K562 (cell line): Measurements from ENCODE around the gene KIZ. TPM values are rescaled to one million over a fixed set of nuclear protein-coding genes. Genes with fewer than 3 reads are reported as not detected.

Source experiments
- CREB3L1 ChIP-seq: fragments of 450-650 bp; IDR thresholded peaks from 2 replicates; pipeline ENCODE4 v1.6.1; 2014; ENCODE audit warnings: low read depth, mild to moderate bottlenecking, moderate library complexity, borderline replicate concordance
- HCFC1 ChIP-seq: IDR thresholded peaks from 2 replicates; pipeline ENCODE4 v1.6.1; 2012; ENCODE audit warnings: low read depth, low read length, improper control_type of control experiment
- HMG20A ChIP-seq: fragments of 450-650 bp; formaldehyde crosslinking; conservative IDR thresholded peaks from 2 replicates; pipeline ENCODE4 v1.4.0; 2020; ENCODE audit warnings: mild to moderate bottlenecking, mixed read lengths
- MCM7 ChIP-seq, 2 experiments: fragments of 450-650 bp; IDR thresholded peaks; 2 replicates each; pipeline ENCODE4 v1.6.1; 2016 to 2018
- MXI1 ChIP-seq: IDR thresholded peaks from 2 replicates; pipeline ENCODE4 v1.6.1; 2011; ENCODE audit warnings: low read depth, mild to moderate bottlenecking, improper control_type of control experiment, low read length
- NR2C2 ChIP-seq, 2 experiments: fragments of 200-800 bp in 1 of 2; sonication (Bioruptor generic) in 1 of 2; sonication (generic) in 1 of 2; formaldehyde crosslinking in 1 of 2; IDR thresholded peaks; 2 replicates each; pipeline versions ENCODE4 v1.6.1 to v1.8.0; 2016 to 2022; ENCODE audit warnings: mild to moderate bottlenecking in 1 of 2, missing compliant biosample characterization in 1 of 2, missing genetic modification characterization in 1 of 2, missing genetic modification reagents in 1 of 2
- REST ChIP-seq, 2 experiments: fragments of 450-650 bp; formaldehyde crosslinking in 1 of 2; IDR thresholded peaks; 2 replicates each; pipeline versions ENCODE4 v1.4.0 to v1.6.1; 2014 to 2020; ENCODE audit warnings: mild to moderate bottlenecking in 2 of 2, borderline replicate concordance in 1 of 2, low read depth in 1 of 2
- SMC3 ChIP-seq: conservative IDR thresholded peaks from 2 replicates; pipeline ENCODE4 v1.6.1; 2011; ENCODE audit warnings: low read depth, low read length, improper control_type of control experiment; ENCODE audit not compliant: insufficient read depth
- ZBED1 ChIP-seq: IDR thresholded peaks from 2 replicates; pipeline ENCODE4 v1.6.1; 2014
- ZBTB2 ChIP-seq: fragments of 450-650 bp; IDR thresholded peaks from 2 replicates; pipeline ENCODE4 v1.6.1; 2016; ENCODE audit warnings: antibody characterized with exemption
- polyA plus RNA-seq, 8 experiments: library from polyadenylated mRNA; depleted of rRNA in 4 of 8; stranded (reverse) in 5 of 8; unstranded in 3 of 8; fragments of >200 nt; fragmentation: Nextera tagmentation in 2 of 8; fragmentation: Illumina TruSeq in 1 of 8; extraction: Ambion mirVana in 2 of 8; extraction: Trizol in 1 of 8; gene quantifications; 2 replicates each; pipeline versions ENCODE4 v1.2.1 to v1.2.3, GENCODE V29; 2011 to 2014; ENCODE audit warnings: inconsistent platforms in 1 of 8, missing spikeins in 1 of 8
- total RNA-seq, 7 experiments: library from RNA; depleted of rRNA in 6 of 7; stranded (reverse); fragments of >200 nt in 6 of 7; fragmentation: Illumina TruSeq in 2 of 7; extraction: Trizol in 2 of 7; gene quantifications; 2 replicates each; pipeline versions ENCODE4 v1.2.1 to v1.2.3, GENCODE V29; 2011 to 2021; ENCODE audit warnings: low replicate concordance in 1 of 7
- TF ChIP-seq, protein P1 (sequence below): sonication (generic); formaldehyde crosslinking; IDR thresholded peaks from 2 replicates; pipeline ENCODE4 v1.8.1; 2023; ENCODE audit warnings: mild to moderate bottlenecking, missing genetic modification reagents, moderate library complexity
- TF ChIP-seq, protein P2 (sequence below): sonication (generic); formaldehyde crosslinking; IDR thresholded peaks from 2 replicates; pipeline ENCODE4 v1.8.0; 2022; ENCODE audit warnings: missing genetic modification reagents, mild to moderate bottlenecking, moderate library complexity, borderline replicate concordance

The KIZ gene
- total and polyA plus RNA-seq, 9 of the 15 experiments (the other 6 are each of a cell fraction or from before 2014, with no cell fraction given), result 4.9 to 21.1 (median 13.5) TPM

DNA sequence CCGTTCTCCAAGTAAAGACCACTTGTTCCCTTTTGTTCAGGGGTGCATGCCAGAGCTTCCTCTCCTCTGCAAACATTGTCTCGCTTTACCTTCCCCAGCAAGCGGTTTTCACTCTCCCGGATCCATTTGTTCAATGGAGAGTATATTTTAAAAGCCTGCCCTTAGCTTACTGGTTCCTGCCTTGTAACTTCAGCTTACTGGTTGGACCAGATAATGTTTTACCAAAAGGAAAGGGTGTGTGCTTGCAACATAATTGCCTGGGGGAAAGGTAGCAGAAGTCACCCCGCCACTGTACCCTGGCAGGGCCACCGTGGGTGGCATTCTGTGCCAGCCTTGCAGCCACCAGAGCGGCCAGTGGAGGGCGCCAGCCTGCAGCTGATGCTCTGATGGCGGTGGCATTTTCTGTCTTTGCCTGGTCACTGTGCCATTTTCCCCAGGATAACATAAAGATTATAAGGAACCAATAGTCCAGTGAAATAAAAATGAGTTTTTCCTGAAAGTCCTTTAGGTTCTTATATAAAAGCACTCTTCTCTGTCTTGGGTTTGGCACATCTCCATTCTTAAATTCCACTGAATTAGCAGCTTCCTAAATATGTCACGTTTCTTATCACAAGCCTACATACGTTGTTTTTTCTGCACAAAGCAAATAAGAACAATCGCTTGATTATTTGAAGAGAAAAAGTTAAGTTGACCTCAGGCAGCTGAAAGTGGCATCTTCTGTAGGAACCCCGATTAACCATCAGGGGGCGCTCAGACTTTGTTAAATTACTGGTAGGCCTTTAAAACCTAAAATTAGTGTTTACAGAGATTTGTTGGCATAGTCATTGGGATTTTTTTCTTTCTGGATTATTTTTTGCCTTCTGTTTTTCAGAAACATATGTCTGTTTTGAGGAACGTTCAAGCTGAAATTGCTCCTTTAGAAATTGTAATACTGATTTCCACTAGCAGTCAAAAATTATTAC, 109.9 kb downstream of the KIZ start (continued):
- peak; percentile 48; the same call in 1 of the 2 replicates for TF ChIP-seq REST (IDR thresholded peaks at IDR 0.05; ENCODE audit: borderline replicate concordance)
- no peak for TF ChIP-seq REST (CRISPR knock-in tag; IDR thresholded peaks at IDR 0.05; ENCODE audit: low read depth)
- TF ChIP-seq, protein P1, sequence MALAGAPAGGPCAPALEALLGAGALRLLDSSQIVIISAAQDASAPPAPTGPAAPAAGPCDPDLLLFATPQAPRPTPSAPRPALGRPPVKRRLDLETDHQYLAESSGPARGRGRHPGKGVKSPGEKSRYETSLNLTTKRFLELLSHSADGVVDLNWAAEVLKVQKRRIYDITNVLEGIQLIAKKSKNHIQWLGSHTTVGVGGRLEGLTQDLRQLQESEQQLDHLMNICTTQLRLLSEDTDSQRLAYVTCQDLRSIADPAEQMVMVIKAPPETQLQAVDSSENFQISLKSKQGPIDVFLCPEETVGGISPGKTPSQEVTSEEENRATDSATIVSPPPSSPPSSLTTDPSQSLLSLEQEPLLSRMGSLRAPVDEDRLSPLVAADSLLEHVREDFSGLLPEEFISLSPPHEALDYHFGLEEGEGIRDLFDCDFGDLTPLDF (CRISPR knock-in tag), result no peak
- no peak for TF ChIP-seq NR2C2 (CRISPR knock-in tag; IDR thresholded peaks at IDR 0.05)
- TF ChIP-seq NR2C2 (tag; IDR thresholded peaks at IDR 0.05), result no peak
- TF ChIP-seq HMG20A, result no peak
- TF ChIP-seq MCM7 (IDR thresholded peaks at IDR 0.05), result no peak
- TF ChIP-seq SMC3, result peak; percentile 50
- TF ChIP-seq, protein P2, sequence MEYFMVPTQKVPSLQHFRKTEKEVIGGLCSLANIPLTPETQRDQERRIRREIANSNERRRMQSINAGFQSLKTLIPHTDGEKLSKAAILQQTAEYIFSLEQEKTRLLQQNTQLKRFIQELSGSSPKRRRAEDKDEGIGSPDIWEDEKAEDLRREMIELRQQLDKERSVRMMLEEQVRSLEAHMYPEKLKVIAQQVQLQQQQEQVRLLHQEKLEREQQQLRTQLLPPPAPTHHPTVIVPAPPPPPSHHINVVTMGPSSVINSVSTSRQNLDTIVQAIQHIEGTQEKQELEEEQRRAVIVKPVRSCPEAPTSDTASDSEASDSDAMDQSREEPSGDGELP (CRISPR knock-in tag), result peak; percentile 43; the same call in 1 of the 2 replicates
- TF ChIP-seq ZBTB2, result no peak
- TF ChIP-seq ZBED1, result no peak
- TF ChIP-seq CREB3L1, result no peak
- no peak for TF ChIP-seq MXI1
- TF ChIP-seq HCFC1, result no peak
